Astrocyte (in vitro differentiated cells and primary cell): Measurements from ENCODE around the gene JAM3. TPM values are rescaled to one million over a fixed set of nuclear protein-coding genes. Genes with fewer than 3 reads are reported as not detected.

Source experiments
- DNase-seq: peaks from one replicate; pipeline ENCODE4 v3.0.0-alpha.2; 2010; ENCODE audit warnings: low read depth
- FAIRE-seq: peaks from 2 replicates; lab custom pipeline; 2011; peaks lifted over from hg19 to GRCh38; lab: Jason Lieb, UNC
- H2AFZ ChIP-seq: 2 replicates; pipeline ENCODE4 v1.6.0; 2012; ENCODE audit warnings: low read depth, low read length, inconsistent platforms
- H3K27ac ChIP-seq: 2 replicates; pipeline ENCODE4 v1.5.1; 2011; ENCODE audit warnings: low read depth, low read length, inconsistent platforms
- H3K27me3 ChIP-seq: 2 replicates; pipeline ENCODE4 v1.6.0; 2011; ENCODE audit warnings: low read length, inconsistent platforms; ENCODE audit not compliant: insufficient read depth
- H3K36me3 ChIP-seq: 2 replicates; pipeline ENCODE4 v1.5.1; 2011; ENCODE audit warnings: low read length, inconsistent platforms; ENCODE audit not compliant: insufficient read depth
- H3K4me1 ChIP-seq: 2 replicates; pipeline ENCODE4 v1.5.1; 2011; ENCODE audit warnings: low read length, inconsistent platforms; ENCODE audit not compliant: insufficient read depth
- H3K4me2 ChIP-seq: 2 replicates; pipeline ENCODE4 v1.6.0; 2012; ENCODE audit warnings: low read length, inconsistent platforms
- H3K4me3 ChIP-seq: 2 replicates; pipeline ENCODE4 v1.5.1; 2011; ENCODE audit warnings: low read depth, mild to moderate bottlenecking, low read length, inconsistent platforms; ENCODE audit not compliant: insufficient read depth
- H3K79me2 ChIP-seq: 2 replicates; pipeline ENCODE4 v1.6.0; 2012; ENCODE audit warnings: mild to moderate bottlenecking, low read length, inconsistent platforms; ENCODE audit not compliant: insufficient read depth
- H3K9ac ChIP-seq: 2 replicates; pipeline ENCODE4 v1.6.0; 2012; ENCODE audit warnings: mild to moderate bottlenecking, low read length, inconsistent platforms
- H3K9me3 ChIP-seq: 2 replicates; pipeline ENCODE4 v1.5.1; 2012; ENCODE audit warnings: low read depth, mild to moderate bottlenecking, low read length, inconsistent platforms; ENCODE audit not compliant: insufficient read depth
- H4K20me1 ChIP-seq: 2 replicates; pipeline ENCODE4 v1.6.0; 2012; ENCODE audit warnings: low read length, inconsistent platforms; ENCODE audit not compliant: insufficient read depth
- H3K27ac Mint-ChIP-seq: one replicate; pipeline ENCODE4 v1.8.0; 2021; ENCODE audit warnings: mild to moderate bottlenecking, mixed read lengths; ENCODE audit not compliant: unreplicated experiment
- H3K27me3 Mint-ChIP-seq: one replicate; pipeline ENCODE4 v1.8.0; 2021; ENCODE audit warnings: low read depth, mixed read lengths; ENCODE audit not compliant: unreplicated experiment
- H3K36me3 Mint-ChIP-seq: one replicate; pipeline ENCODE4 v1.8.0; 2021; ENCODE audit warnings: low read depth, mixed read lengths; ENCODE audit not compliant: unreplicated experiment
- H3K4me1 Mint-ChIP-seq: one replicate; pipeline ENCODE4 v1.8.0; 2021; ENCODE audit warnings: low read depth, mixed read lengths; ENCODE audit not compliant: unreplicated experiment
- H3K4me3 Mint-ChIP-seq: one replicate; pipeline ENCODE4 v1.8.0; 2021; ENCODE audit warnings: mild to moderate bottlenecking, moderate library complexity, mixed read lengths; ENCODE audit not compliant: unreplicated experiment
- H3K9me3 Mint-ChIP-seq: one replicate; pipeline ENCODE4 v1.8.0; 2021; ENCODE audit warnings: mild to moderate bottlenecking, mixed read lengths; ENCODE audit not compliant: unreplicated experiment
- EZH2 ChIP-seq: IDR thresholded peaks from 2 replicates; pipeline ENCODE4 v1.6.1; 2012; ENCODE audit warnings: mild to moderate bottlenecking, low read length, inconsistent platforms; ENCODE audit not compliant: insufficient read depth
- total RNA-seq: library from RNA; stranded (reverse); gene quantifications from 2 replicates; pipeline ENCODE4 v1.2.1, GENCODE V29; 2021
- TF ChIP-seq, protein P1 (sequence below): IDR thresholded peaks from 2 replicates; pipeline ENCODE4 v1.5.1; 2011; ENCODE audit warnings: low read depth, mild to moderate bottlenecking, inconsistent platforms, low read length, moderate library complexity; ENCODE audit not compliant: insufficient read depth

Gene JAM3
- total RNA-seq, 1 donor from 2014 or later, result 88.3 TPM

DNA sequence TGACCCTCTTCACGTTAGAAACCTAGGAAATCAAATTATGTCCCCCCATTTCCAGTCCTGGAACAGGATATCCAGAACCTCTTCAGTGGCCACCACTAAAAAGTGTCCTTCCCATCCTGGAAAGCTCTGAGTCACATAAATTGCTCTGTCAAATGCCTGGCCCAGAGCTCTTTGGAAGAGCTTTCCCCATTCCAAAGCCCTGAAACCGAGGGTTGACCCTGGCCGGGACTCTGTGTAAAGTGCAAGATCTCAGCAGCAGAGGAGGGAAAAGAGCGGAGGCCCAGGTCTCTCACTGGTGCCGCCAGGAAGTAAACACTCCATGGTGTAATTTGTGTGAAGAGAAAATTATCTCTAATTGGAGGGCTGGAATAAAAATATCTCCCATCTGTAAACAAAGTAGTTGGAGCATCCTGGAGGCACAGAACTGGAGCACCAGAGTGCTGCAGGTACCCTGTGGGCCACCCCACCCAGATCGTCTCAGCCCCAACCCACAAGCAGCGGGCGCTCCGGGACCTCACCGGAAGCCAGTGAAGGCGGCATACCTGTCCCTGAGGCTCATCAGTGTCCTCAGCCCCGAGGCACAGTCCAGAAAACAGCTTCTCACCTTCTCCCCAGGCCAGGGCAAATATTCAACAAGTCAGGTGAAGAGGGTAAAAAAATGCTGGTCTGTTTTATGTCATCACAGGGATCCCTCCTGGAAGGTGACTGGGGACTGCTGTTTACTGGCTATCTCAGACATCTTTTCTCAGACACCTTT is 4.7 kb upstream of the JAM3 start:
- Histone ChIP-seq H3K79me2 (no peaks in the 10 kb centered on the region), H3K4me2 (no peak overlapping the region), H3K4me1 (no peaks in the 10 kb centered on the region), H3K27me3 (peaks cover 17% of the 10 kb centered on the region), H3K27ac (no peak overlapping the region), H3K9ac (no peak overlapping the region), H3K9me3 (no peaks in the 10 kb centered on the region), H3K36me3 (no peaks in the 10 kb centered on the region), H3K4me3 (no peak overlapping the region), H4K20me1 (no peaks in the 10 kb centered on the region), H2AFZ (no peak overlapping the region)
- no peak for FAIRE-seq
- Mint-ChIP-seq H3K27me3 (peaks cover 25% of the 10 kb centered on the region), H3K36me3 (no peaks in the 10 kb centered on the region), H3K4me3 (no peak overlapping the region), H3K9me3 (no peaks in the 10 kb centered on the region), H3K27ac (no peak overlapping the region), H3K4me1 (no peaks in the 10 kb centered on the region)
- DNase-seq, result no peak
- TF ChIP-seq, protein P1, sequence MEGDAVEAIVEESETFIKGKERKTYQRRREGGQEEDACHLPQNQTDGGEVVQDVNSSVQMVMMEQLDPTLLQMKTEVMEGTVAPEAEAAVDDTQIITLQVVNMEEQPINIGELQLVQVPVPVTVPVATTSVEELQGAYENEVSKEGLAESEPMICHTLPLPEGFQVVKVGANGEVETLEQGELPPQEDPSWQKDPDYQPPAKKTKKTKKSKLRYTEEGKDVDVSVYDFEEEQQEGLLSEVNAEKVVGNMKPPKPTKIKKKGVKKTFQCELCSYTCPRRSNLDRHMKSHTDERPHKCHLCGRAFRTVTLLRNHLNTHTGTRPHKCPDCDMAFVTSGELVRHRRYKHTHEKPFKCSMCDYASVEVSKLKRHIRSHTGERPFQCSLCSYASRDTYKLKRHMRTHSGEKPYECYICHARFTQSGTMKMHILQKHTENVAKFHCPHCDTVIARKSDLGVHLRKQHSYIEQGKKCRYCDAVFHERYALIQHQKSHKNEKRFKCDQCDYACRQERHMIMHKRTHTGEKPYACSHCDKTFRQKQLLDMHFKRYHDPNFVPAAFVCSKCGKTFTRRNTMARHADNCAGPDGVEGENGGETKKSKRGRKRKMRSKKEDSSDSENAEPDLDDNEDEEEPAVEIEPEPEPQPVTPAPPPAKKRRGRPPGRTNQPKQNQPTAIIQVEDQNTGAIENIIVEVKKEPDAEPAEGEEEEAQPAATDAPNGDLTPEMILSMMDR, result no peak
- no peak for TF ChIP-seq EZH2

DNA sequence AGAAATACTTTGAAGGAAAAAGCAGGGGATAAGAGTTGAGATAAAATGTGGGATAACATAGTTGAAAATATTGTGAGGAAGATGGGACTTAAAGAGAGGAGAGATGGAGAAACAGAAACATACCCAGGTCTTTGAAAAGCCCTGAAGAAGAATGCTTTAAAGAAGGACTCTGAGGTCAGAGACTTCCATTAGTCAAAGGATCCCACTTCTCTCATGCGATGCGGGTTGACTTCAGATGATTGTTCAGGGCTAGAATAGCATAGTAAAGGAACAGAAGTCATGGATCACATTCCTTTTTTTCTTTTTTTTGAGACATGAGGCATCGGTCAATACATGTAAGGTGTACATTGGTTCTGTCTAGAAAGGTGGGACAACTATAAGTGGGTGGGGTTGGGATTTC is 3.5 kb upstream of the JAM3 start:
- H3K27me3 Mint-ChIP-seq, result peaks cover 20% of the 10 kb centered on the region
- FAIRE-seq (no peak), DNase-seq (no peak)
- H3K36me3 ChIP-seq, result no peaks in the 10 kb centered on the region
- no peak overlapping the region for H3K4me2 ChIP-seq
- no peaks in the 10 kb centered on the region for H3K9me3 ChIP-seq
- H3K79me2 ChIP-seq, result peaks cover 10% of the 10 kb centered on the region
- no peak overlapping the region for H3K9ac ChIP-seq
- no peaks in the 10 kb centered on the region for H3K36me3 Mint-ChIP-seq
- H3K27ac Mint-ChIP-seq, result no peak overlapping the region
- H3K9me3 Mint-ChIP-seq, result no peaks in the 10 kb centered on the region
- H3K4me3 Mint-ChIP-seq, result no peak overlapping the region
- H4K20me1 ChIP-seq, result peaks cover 6% of the 10 kb centered on the region
- peaks cover 10% of the 10 kb centered on the region for H3K4me1 ChIP-seq
- peaks cover 14% of the 10 kb centered on the region for H3K27me3 ChIP-seq
- H3K27ac ChIP-seq, result no peak overlapping the region
- peaks cover 5% of the 10 kb centered on the region for H3K4me1 Mint-ChIP-seq
- no peak overlapping the region for H3K4me3 ChIP-seq
- no peak for TF ChIP-seq EZH2
- TF ChIP-seq, protein P1, result no peak
- H2AFZ ChIP-seq, result no peak overlapping the region
